ENCODE results near the gene ZMYM3.

- TF ChIP-seq CTCF (IDR thresholded peaks at IDR 0.05) (no peak), POLR2A (IDR thresholded peaks at IDR 0.05) (no peak), EP300 (IDR thresholded peaks at IDR 0.05) (no peak)
Measured at GRCh38 chrX:71285929-71286328, 32.0 kb upstream of the ZMYM3 start.
